ENCODE data around the gene TMC8. TPM values are rescaled to one million over a fixed set of nuclear protein-coding genes. Genes with fewer than 3 reads are reported as not detected.
A peak's percentile ranks its signal among the peaks of the same experiment; 100 is the strongest.

TMC8 gene
- total RNA-seq, 2 experiments from 2014 or later: 123 to 139 TPM

DNA sequence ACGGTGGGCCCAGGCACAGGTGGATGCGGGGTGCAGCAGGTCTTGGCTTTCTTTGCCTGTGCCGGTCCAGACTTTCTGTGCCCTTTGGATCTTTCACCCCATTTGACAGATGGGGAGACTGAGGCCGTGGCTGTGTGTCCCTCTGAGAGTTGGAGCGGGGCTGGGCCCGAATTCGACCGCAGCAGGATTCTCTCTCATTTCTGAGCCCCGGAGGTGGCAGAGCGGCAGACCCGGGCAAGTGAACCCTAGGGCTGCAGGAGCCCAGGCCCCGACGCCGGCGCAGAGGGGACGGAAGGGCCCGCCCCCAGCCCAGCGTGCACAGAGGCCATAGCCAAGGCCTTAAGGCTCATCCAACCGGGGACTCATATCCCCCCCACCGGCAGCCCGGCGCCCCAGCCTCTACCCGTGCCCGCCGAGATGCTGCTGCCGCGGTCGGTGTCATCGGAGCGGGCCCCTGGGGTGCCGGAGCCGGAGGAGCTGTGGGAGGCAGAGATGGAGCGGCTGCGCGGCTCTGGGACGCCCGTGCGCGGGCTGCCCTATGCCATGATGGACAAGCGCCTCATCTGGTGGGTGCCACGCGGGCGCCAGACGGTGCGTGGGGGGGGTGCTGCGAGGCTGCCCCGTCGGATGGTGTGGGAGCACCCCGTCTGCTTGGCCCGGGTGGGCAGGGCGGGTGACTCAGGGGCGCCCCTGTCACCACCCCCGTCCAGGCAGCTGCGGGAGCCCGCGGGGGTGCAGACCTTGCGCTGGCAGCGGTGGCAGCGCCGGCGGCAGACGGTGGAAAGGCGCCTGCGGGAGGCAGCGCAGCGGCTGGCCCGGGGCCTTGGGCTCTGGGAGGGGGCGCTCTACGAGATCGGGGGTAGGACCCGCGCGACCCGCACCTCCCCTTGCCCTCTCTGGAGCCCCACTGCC, 857 bp downstream of the TMC8 start:
- peak; percentile 10 for ATAC-seq
- peaks cover 58% of the 10 kb centered on the region for H3K4me1 Mint-ChIP-seq
- peak; percentile 78 for DNase-seq

GRCh38 chr17:78132084-78132676, 1.6 kb downstream of the TMC8 start:
- ChIA-PET CTCF (no interaction called here), POLR2A (no interaction called here)
- peaks cover 52% of the 10 kb centered on the region for H3K36me3 Mint-ChIP-seq (ENCODE audit: low read depth)
- H3K9me3 Mint-ChIP-seq (ENCODE audit: low read depth): no peaks in the 10 kb centered on the region
- DNase-seq (peak; percentile 77), ATAC-seq (no peak)
- intact Hi-C loops (cut with DNase I, micrococcal nuclease): loop anchor here (1.0 to 5.0 kb wide), 5 partner anchors 8 to 649 kb away; partner anchors contain the start of gene SYNGR2 (in 1 of the 2)
- H3K4me3 Mint-ChIP-seq: peak overlapping the region; percentile 94
- H3K27ac Mint-ChIP-seq: peak overlapping the region; percentile 67
- no peaks in the 10 kb centered on the region for H3K27me3 Mint-ChIP-seq
- H3K4me1 Mint-ChIP-seq: peaks cover 60% of the 10 kb centered on the region

More for the DNA sequence above, 857 bp downstream of the TMC8 start:
- H3K36me3 Mint-ChIP-seq (ENCODE audit: low read depth): peaks cover 49% of the 10 kb centered on the region
- POLR2A ChIA-PET: no interaction called here
- H3K4me3 Mint-ChIP-seq: peak overlapping the region; percentile 94
- intact Hi-C loops (cut with DNase I, micrococcal nuclease): loop anchor here (1.0 to 5.0 kb wide), 6 partner anchors 9 to 649 kb away; partner anchors contain the start of gene SYNGR2 (in 1 of the 2)
- H3K27me3 Mint-ChIP-seq: no peaks in the 10 kb centered on the region
- H3K27ac Mint-ChIP-seq: peak overlapping the region; percentile 96
- CTCF ChIA-PET: interaction anchor here (2.5 kb wide), 1 partner anchor 8 kb away, joined by 13 read pairs; no protein-coding TSS in a partner anchor
- H3K9me3 Mint-ChIP-seq (ENCODE audit: low read depth): no peaks in the 10 kb centered on the region

GRCh38 chr17:78132767-78133178, 2.2 kb downstream of the TMC8 start:
- DNase-seq (no peak), ATAC-seq (no peak)
- H3K36me3 Mint-ChIP-seq (ENCODE audit: low read depth): peaks cover 54% of the 10 kb centered on the region
- no peaks in the 10 kb centered on the region for H3K9me3 Mint-ChIP-seq (ENCODE audit: low read depth)
- no peaks in the 10 kb centered on the region for H3K27me3 Mint-ChIP-seq
- H3K4me3 Mint-ChIP-seq: peak overlapping the region; percentile 94
- H3K27ac Mint-ChIP-seq: peak overlapping the region; percentile 67
- CTCF ChIA-PET: no interaction called here
- POLR2A ChIA-PET: no interaction called here
- peaks cover 63% of the 10 kb centered on the region for H3K4me1 Mint-ChIP-seq
- intact Hi-C loops (cut with DNase I, micrococcal nuclease): loop anchor here (1.0 to 5.0 kb wide), 5 partner anchors 8 to 648 kb away; partner anchors contain the start of gene SYNGR2 (in 1 of the 2)

DNA sequence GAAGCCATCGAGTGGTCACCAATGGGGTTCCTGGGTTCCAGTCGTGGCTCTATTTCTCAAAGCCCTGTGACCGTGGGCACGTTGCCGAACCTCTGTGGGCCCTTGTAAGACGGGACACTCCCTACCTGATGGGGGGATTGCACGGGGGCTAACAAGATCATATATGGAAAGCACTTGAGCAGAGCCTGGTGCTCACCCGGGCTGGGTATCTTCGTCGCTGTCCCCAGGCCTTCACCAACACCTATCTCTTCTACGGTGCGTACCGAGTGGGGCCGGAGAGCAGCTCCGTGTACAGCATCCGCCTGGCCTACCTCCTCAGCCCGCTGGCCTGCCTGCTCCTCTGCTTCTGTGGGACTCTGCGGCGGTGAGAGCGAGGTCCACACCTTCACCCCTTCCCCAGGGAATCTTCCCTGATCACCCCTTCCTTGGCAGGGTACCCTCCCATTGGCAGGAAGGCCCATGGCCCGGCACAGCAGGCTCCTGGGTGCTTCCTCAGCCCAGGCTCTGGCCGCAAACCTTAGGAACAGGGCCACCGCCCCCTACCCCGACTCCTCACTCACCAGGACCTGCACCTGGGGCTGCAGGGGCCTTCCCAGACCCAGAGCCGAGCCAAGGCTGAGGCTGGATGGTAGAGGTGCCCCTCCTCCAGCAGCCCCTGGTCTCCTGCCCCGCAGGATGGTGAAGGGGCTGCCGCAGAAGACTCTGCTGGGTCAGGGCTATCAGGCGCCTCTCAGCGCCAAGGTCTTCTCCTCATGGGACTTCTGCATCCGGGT, 2.8 kb downstream of the TMC8 start:
- H3K27me3 Mint-ChIP-seq: no peaks in the 10 kb centered on the region
- POLR2A ChIA-PET: interaction anchor here (1.6 kb wide), 1 partner anchor 9 kb away, joined by 5 read pairs; no protein-coding TSS in a partner anchor
- H3K36me3 Mint-ChIP-seq (ENCODE audit: low read depth): peaks cover 54% of the 10 kb centered on the region
- peak overlapping the region; percentile 94 for H3K4me3 Mint-ChIP-seq
- DNase-seq (peak; percentile 46), ATAC-seq (no peak)
- intact Hi-C loops (cut with DNase I, micrococcal nuclease): loop anchor here (2.0 to 5.0 kb wide), 3 partner anchors 34 to 647 kb away; partner anchors contain the start of gene SYNGR2 (in 1 of the 2)
- peak overlapping the region; percentile 73 for H3K27ac Mint-ChIP-seq
- H3K4me1 Mint-ChIP-seq: peaks cover 67% of the 10 kb centered on the region
- no peaks in the 10 kb centered on the region for H3K9me3 Mint-ChIP-seq (ENCODE audit: low read depth)
- CTCF ChIA-PET: interaction anchor here (0.5 to 5.8 kb wide), 9 partner anchors 8 to 292 kb away, joined by 3 to 42 read pairs (median 4); no protein-coding TSS in a partner anchor

GRCh38 chr17:78133971-78134898, 3.7 kb downstream of the TMC8 start:
- no peaks in the 10 kb centered on the region for H3K27me3 Mint-ChIP-seq
- H3K36me3 Mint-ChIP-seq (ENCODE audit: low read depth): peaks cover 56% of the 10 kb centered on the region

GRCh38 chr17:78134899-78135385, 4.4 kb downstream of the TMC8 start:
- CTCF ChIA-PET: interaction anchor here (0.6 to 5.8 kb wide), 18 partner anchors 10 to 832 kb away, joined by 3 to 42 read pairs (median 4); no protein-coding TSS in a partner anchor
- no peak for DNase-seq
- Mint-ChIP-seq H3K4me1 (peaks cover 69% of the 10 kb centered on the region), H3K9me3 (ENCODE audit: low read depth) (no peaks in the 10 kb centered on the region), H3K36me3 (ENCODE audit: low read depth) (peaks cover 58% of the 10 kb centered on the region), H3K27ac (no peak overlapping the region), H3K27me3 (no peaks in the 10 kb centered on the region), H3K4me3 (no peak overlapping the region)
- intact Hi-C loops (cut with DNase I, micrococcal nuclease): loop anchor here (1.0 to 5.0 kb wide), 5 partner anchors 14 to 117 kb away; partner anchors contain the start of gene SYNGR2 (in 1 of the 2)
- ATAC-seq: no peak
- POLR2A ChIA-PET: interaction anchor here (0.9 to 1.6 kb wide), 3 partner anchors 9 to 10 kb away, joined by 3 to 5 read pairs (median 3); no protein-coding TSS in a partner anchor

More at GRCh38 chr17:78133971-78134898, 3.7 kb downstream of the TMC8 start:
- intact Hi-C loops (cut with DNase I, micrococcal nuclease): loop anchor here (1.0 to 5.0 kb wide), 6 partner anchors 13 to 647 kb away; partner anchors contain the start of gene SYNGR2 (in 1 of the 2)
- peak; percentile 88 for DNase-seq
- ChIA-PET CTCF (interaction anchor here (0.6 to 5.8 kb wide), 15 partner anchors 9 to 831 kb away, joined by 3 to 42 read pairs (median 4); no protein-coding TSS in a partner anchor), POLR2A (interaction anchor here (0.9 to 1.6 kb wide), 3 partner anchors 9 to 10 kb away, joined by 3 to 5 read pairs (median 3); no protein-coding TSS in a partner anchor)
- peak overlapping the region; percentile 94 for H3K4me3 Mint-ChIP-seq
- H3K9me3 Mint-ChIP-seq (ENCODE audit: low read depth): no peaks in the 10 kb centered on the region
- peak overlapping the region; percentile 73 for H3K27ac Mint-ChIP-seq
- peaks cover 72% of the 10 kb centered on the region for H3K4me1 Mint-ChIP-seq
- ATAC-seq: peak; percentile 21

GRCh38 chr17:78135858-78136500, 5.4 kb downstream of the TMC8 start:
- ATAC-seq: no peak
- peak overlapping the region; percentile 63 for H3K27ac Mint-ChIP-seq
- intact Hi-C loops (cut with DNase I, micrococcal nuclease): loop anchor here in 1 of 2 experiments (2.0 kb wide), 1 partner anchor 15 kb away; no protein-coding TSS in a partner anchor
- H3K27me3 Mint-ChIP-seq: no peaks in the 10 kb centered on the region
- H3K36me3 Mint-ChIP-seq (ENCODE audit: low read depth): peaks cover 58% of the 10 kb centered on the region
- POLR2A ChIA-PET: interaction anchor here (1.1 kb wide), 1 partner anchor 8 kb away, joined by 3 read pairs; no protein-coding TSS in a partner anchor
- CTCF ChIA-PET: interaction anchor here (0.7 to 5.8 kb wide), 16 partner anchors 9 to 782 kb away, joined by 3 to 42 read pairs (median 4); no protein-coding TSS in a partner anchor
- H3K4me3 Mint-ChIP-seq: no peak overlapping the region
- H3K9me3 Mint-ChIP-seq (ENCODE audit: low read depth): no peaks in the 10 kb centered on the region
- DNase-seq: no peak
- peaks cover 69% of the 10 kb centered on the region for H3K4me1 Mint-ChIP-seq

GRCh38 chr17:78137392-78138203, 7.0 kb downstream of the TMC8 start:
- CTCF ChIA-PET: interaction anchor here (0.7 to 5.8 kb wide), 7 partner anchors 10 to 39 kb away, joined by 3 to 42 read pairs (median 4); no protein-coding TSS in a partner anchor
- H3K36me3 Mint-ChIP-seq (ENCODE audit: low read depth): peaks cover 65% of the 10 kb centered on the region
- H3K4me3 Mint-ChIP-seq: no peak overlapping the region

More at GRCh38 chr17:78137392-78138203, 7.0 kb downstream of the TMC8 start:
- H3K4me1 Mint-ChIP-seq: peaks cover 82% of the 10 kb centered on the region
- intact Hi-C loops (cut with DNase I, micrococcal nuclease): no loop called here
- no peaks in the 10 kb centered on the region for H3K27me3 Mint-ChIP-seq
- peak overlapping the region; percentile 31 for H3K27ac Mint-ChIP-seq
- DNase-seq (peak; percentile 74), ATAC-seq (no peak)
- POLR2A ChIA-PET: interaction anchor here (0.6 kb wide), 1 partner anchor 690 kb away, joined by 3 read pairs; no protein-coding TSS in a partner anchor
- no peaks in the 10 kb centered on the region for H3K9me3 Mint-ChIP-seq (ENCODE audit: low read depth)
